OCI-LY3 (cell line): ENCODE data around the gene DNASE2B.

Source experiments
- EZH2phosphoT487 ChIP-seq: fragments of 200-600 bp; shearing (Covaris generic); IDR thresholded peaks from 2 replicates; pipeline ENCODE4 v1.6.1; 2018; ENCODE audit warnings: antibody characterized with exemption, mixed run types, low read depth
- TF ChIP-seq, protein P1 (sequence below): fragments of 200-600, 300-600 bp; sonication (generic); IDR thresholded peaks from 2 replicates; pipeline ENCODE4 v1.5.1; 2014; ENCODE audit warnings: antibody characterized with exemption, low read length, low read depth

DNA sequence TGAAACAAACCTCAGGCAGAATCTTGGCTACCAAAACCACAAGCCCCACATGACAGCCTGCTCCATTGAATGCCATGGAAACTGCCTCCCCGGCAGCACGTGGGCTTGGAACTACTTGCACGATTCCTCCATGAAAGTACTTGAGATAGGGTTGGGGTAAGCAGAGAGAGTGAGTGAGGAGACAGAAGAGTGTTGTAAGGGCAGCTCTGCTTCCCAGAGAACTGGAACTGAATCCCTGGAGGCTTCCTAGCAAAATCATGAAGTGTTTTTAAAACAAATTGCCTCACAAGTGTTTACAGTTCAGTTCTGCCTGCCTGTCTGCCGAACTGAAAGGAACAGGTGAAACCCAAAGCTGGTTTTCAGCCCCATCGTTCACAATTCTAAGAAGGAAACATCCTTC is 35.3 kb upstream of the DNASE2B start:
- TF ChIP-seq, protein P1, sequence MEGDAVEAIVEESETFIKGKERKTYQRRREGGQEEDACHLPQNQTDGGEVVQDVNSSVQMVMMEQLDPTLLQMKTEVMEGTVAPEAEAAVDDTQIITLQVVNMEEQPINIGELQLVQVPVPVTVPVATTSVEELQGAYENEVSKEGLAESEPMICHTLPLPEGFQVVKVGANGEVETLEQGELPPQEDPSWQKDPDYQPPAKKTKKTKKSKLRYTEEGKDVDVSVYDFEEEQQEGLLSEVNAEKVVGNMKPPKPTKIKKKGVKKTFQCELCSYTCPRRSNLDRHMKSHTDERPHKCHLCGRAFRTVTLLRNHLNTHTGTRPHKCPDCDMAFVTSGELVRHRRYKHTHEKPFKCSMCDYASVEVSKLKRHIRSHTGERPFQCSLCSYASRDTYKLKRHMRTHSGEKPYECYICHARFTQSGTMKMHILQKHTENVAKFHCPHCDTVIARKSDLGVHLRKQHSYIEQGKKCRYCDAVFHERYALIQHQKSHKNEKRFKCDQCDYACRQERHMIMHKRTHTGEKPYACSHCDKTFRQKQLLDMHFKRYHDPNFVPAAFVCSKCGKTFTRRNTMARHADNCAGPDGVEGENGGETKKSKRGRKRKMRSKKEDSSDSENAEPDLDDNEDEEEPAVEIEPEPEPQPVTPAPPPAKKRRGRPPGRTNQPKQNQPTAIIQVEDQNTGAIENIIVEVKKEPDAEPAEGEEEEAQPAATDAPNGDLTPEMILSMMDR, result no peak
- TF ChIP-seq EZH2phosphoT487, result no peak
